Stimulated activated naive CD8-positive, alpha-beta T cell treated with anti-CD3 and anti-CD28 coated beads, Interleukin-15, Interleukin-2, amounts not matched to agents 100 ng/mL and 50 ng/mL, for 24 hours (primary cell): Measurements from ENCODE around the gene GAS5.
"Not testable (repeated sequence)": the region's sequence is repeated elsewhere in the genome, so short reads cannot be mapped to it uniquely, and the experiment has no call there.

ENCODE experiments used
- H3K27ac Mint-ChIP-seq: one replicate; pipeline ENCODE4 v1.8.0; 2021; ENCODE audit warnings: mild to moderate bottlenecking, mixed read lengths
- H3K27me3 Mint-ChIP-seq: one replicate; pipeline ENCODE4 v1.8.0; 2021; ENCODE audit warnings: mixed read lengths
- H3K36me3 Mint-ChIP-seq: one replicate; pipeline ENCODE4 v1.8.0; 2021; ENCODE audit warnings: low read depth, mixed read lengths
- H3K4me1 Mint-ChIP-seq: one replicate; pipeline ENCODE4 v1.8.0; 2021; ENCODE audit warnings: low read depth, mixed read lengths
- H3K4me3 Mint-ChIP-seq: one replicate; pipeline ENCODE4 v1.8.0; 2021; ENCODE audit warnings: mild to moderate bottlenecking, mixed read lengths
- H3K9me3 Mint-ChIP-seq: one replicate; pipeline ENCODE4 v1.8.0; 2021; ENCODE audit warnings: mixed read lengths

GAS5 gene

DNA sequence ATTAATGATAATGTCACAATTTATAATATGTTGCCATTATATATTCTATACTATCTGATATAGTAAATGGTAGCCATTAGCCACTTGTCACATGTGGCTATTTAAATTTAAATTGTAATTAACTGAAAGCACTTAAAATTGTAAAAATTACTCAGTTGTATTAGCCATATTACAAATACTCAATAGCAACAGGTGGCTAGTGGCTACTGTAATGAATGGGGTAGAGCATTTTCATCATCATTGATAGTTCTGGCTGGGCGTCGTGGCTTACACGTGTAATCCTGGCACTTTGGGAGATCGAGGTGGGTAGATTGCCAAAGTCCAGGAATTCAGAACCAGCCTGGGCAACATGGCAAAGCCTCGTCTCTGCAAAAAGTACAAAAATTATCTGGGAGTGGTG, 16.9 kb upstream of the GAS5 start:
- no peaks in the 10 kb centered on the region for H3K27me3 Mint-ChIP-seq
- H3K36me3 Mint-ChIP-seq, result peaks cover 41% of the 10 kb centered on the region
- no peaks in the 10 kb centered on the region for H3K9me3 Mint-ChIP-seq
- peaks cover 18% of the 10 kb centered on the region for H3K4me1 Mint-ChIP-seq
- no peak overlapping the region for H3K4me3 Mint-ChIP-seq
- no peak overlapping the region for H3K27ac Mint-ChIP-seq

DNA sequence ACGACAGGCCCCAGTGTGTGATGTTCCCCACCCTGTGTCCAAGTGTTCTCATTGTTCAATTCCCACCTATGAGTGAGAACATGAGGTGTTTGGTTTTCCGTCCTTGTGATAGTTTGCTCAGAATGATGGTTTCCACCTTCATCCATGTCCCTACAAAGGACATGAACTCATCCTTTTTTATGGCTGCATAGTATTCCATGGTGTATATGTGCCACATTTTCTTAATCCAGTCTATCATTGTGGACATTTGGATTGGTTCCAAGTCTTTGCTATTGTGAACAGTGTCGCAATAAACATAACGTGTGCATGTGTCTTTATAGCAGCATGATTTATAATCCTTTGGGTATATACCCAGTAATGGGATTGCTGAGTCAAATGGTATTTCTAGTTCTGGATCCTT, 13.3 kb upstream of the GAS5 start:
- not testable (repeated sequence) for H3K9me3 Mint-ChIP-seq, H3K4me1 Mint-ChIP-seq, H3K27me3 Mint-ChIP-seq, H3K4me3 Mint-ChIP-seq, H3K27ac Mint-ChIP-seq
- H3K36me3 Mint-ChIP-seq, result peaks cover 38% of the 10 kb centered on the region

DNA sequence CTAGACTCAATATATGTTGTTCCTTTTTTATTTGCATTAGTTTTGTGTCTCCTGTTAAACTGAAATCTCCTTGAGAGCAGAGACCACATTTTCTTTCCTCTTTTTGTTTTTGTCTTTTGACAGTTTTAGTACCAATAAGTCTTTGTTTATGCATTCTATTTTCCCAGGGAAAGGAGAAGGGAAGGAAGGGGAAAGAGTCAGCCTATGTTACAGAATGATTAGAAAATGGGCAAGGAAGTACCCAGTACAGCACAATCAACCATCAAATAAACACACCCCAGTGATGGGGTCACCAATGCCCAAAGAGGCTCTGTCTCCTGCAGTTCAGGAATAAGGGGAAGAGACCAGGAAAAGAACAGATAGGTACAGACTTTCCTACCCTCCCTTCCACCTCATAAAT, 10.5 kb upstream of the GAS5 start:
- Mint-ChIP-seq H3K27ac (no peak overlapping the region), H3K4me1 (no peaks in the 10 kb centered on the region), H3K36me3 (peaks cover 44% of the 10 kb centered on the region)

DNA sequence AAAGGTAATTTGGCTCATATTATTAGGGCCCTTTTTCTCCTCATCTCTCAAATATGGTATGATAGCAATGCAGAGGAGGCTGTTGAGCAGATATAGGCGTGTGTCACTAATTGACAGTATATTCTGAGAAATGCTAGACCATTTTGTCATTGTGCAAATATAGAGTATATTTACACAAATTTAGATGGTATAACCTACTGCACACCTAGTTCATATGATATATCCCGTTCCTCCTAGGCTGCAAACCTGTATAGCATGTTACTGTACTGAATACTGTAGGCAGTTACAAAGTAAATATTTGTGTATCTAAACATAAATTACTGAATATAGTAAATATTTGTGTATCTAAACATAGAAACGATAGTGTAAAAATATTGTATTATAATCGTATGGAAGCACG, 8.9 kb upstream of the GAS5 start:
- no peak overlapping the region for H3K4me3 Mint-ChIP-seq
- no peaks in the 10 kb centered on the region for H3K9me3 Mint-ChIP-seq
- no peak overlapping the region for H3K27ac Mint-ChIP-seq
- peaks cover 4% of the 10 kb centered on the region for H3K4me1 Mint-ChIP-seq
- H3K36me3 Mint-ChIP-seq, result peaks cover 54% of the 10 kb centered on the region
- H3K27me3 Mint-ChIP-seq, result no peaks in the 10 kb centered on the region

More for the DNA sequence above, 10.5 kb upstream of the GAS5 start:
- Mint-ChIP-seq H3K9me3 (no peaks in the 10 kb centered on the region), H3K4me3 (no peak overlapping the region), H3K27me3 (no peaks in the 10 kb centered on the region)

DNA sequence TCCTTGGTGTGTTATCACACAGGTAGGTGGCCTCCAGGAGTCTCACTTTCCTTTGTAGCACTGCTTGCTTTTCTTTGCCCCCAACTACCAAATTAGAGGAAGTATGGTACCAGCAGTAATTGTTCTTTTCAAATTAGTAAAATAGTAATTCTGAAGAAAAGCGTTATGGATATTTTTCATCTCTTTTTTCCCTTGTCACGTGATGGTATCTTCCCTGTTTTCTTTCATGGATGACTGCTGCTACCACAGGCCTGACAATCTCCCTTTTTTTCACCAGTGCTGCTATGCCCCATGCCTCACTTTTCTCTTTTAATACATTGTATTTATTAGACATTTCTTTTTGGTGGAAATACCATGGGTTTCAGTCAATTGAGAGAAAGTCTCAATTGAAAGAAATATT, 3.7 kb upstream of the GAS5 start:
- Mint-ChIP-seq H3K36me3 (peaks cover 50% of the 10 kb centered on the region), H3K27me3 (peaks cover 4% of the 10 kb centered on the region), H3K4me3 (no peak overlapping the region), H3K4me1 (peaks cover 47% of the 10 kb centered on the region), H3K27ac (peak overlapping the region; percentile 5), H3K9me3 (no peaks in the 10 kb centered on the region)

DNA sequence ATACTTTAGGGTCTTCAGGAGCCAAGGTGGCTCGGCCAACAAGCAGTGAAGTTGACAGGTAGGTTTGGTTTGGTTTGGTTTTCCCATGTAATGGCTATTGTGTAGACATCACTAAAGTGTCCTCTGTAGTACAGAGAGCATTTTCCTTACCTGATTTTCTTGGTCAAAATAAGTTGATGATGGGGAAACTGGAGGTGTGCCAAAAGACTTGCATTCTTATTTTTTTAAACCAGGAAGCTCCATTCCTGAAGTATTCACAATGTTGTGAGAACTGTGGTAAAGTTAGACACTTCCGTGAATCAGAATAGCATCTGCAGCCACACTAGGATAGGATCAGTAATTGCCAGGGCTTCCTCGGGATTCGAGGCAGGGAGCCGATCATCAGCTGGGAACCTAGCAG, 3.3 kb upstream of the GAS5 start:
- Mint-ChIP-seq H3K27ac (peak overlapping the region; percentile 65), H3K4me3 (peak overlapping the region; percentile 99), H3K36me3 (peaks cover 52% of the 10 kb centered on the region), H3K9me3 (no peaks in the 10 kb centered on the region), H3K4me1 (peaks cover 51% of the 10 kb centered on the region), H3K27me3 (peaks cover 5% of the 10 kb centered on the region)

DNA sequence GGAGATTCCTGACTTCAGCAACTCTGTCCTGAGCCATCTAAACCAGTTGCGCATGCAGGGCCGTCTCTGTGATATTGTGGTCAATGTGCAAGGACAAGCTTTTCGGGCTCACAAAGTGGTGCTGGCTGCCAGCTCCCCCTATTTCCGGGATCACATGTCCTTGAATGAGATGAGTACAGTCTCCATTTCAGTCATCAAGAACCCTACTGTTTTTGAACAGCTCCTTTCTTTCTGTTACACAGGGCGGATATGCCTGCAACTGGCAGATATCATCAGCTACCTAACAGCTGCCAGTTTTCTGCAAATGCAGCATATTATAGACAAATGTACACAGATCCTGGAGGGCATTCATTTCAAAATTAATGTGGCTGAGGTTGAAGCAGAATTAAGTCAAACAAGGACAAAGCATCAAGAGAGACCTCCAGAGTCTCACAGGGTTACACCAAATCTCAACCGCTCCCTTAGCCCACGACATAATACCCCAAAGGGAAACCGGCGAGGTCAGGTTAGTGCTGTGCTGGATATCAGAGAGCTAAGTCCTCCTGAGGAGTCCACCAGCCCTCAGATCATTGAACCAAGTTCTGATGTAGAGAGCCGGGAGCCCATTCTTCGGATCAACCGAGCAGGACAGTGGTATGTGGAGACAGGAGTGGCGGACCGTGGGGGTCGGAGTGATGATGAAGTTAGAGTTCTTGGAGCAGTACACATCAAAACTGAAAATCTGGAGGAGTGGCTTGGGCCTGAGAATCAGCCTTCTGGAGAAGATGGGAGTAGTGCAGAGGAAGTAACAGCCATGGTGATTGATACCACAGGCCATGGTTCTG, 2.7 kb upstream of the GAS5 start:
- H3K4me3 Mint-ChIP-seq, result peak overlapping the region; percentile 99
- H3K9me3 Mint-ChIP-seq, result no peaks in the 10 kb centered on the region
- peaks cover 5% of the 10 kb centered on the region for H3K27me3 Mint-ChIP-seq
- H3K4me1 Mint-ChIP-seq, result peaks cover 57% of the 10 kb centered on the region
- H3K36me3 Mint-ChIP-seq, result peaks cover 52% of the 10 kb centered on the region
- H3K27ac Mint-ChIP-seq, result peak overlapping the region; percentile 65

DNA sequence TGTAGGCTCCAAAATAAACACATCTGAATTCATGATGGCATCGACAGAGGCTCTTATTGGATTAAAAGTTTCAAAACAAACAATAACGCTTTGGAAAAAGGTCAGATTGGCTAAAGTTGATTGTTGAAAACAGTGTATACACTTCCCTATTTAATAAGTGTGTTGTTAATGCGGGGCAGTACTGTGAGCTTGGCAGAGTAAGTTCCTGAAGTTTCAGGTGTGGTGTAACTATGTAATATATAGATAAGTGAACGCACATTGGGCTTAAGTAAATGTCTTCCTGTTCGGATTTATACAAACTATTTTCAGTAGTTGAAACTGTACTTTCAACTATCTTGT, 1.2 kb upstream of the GAS5 start:
- H3K27me3 Mint-ChIP-seq, result peaks cover 5% of the 10 kb centered on the region
- no peaks in the 10 kb centered on the region for H3K9me3 Mint-ChIP-seq
- peaks cover 70% of the 10 kb centered on the region for H3K4me1 Mint-ChIP-seq
- H3K36me3 Mint-ChIP-seq, result peaks cover 65% of the 10 kb centered on the region
- peak overlapping the region; percentile 99 for H3K4me3 Mint-ChIP-seq
- H3K27ac Mint-ChIP-seq, result peak overlapping the region; percentile 89

DNA sequence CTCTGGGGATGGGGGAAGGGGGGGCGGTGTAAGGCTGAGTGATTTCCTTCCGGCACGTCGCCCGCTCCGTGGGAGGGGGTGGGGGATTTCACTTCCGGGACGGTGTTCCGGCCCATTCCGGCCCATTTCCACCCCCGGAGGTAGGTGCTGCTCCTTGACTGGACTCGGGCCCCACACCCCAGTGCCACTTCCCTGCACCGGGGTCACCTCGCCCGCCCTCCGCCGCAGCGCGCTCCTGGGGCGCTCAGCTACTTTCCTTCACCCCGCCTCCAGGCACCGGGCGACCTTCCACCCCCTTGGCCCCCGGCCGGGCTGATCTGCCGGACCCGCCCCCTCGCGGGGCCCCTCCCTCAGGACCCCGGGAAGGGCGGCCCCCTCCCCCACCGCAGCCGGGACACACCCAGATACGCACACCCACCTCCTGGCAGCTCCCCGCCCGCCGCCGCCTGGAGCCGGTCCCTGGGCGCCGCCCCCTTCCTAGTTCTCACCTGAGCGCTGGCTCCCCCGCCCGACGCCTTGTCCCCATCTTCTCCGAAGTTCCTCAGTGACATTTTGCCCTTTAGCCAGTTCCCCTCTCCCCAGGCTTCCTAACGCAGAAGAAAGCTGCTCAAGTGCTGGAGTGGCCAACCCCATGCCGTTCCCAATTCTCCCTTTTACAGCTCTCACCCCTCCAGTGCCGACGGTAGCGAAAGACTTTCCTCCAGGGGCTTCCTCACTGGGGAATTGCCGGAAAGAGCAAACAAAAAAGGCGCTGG, 654 bp upstream of the GAS5 start, which contains the start of gene ZBTB37:
ZBTB37 (plus strand) TSS at position 115 of the 755 bp plus-strand sequence. CDS start 1,846 bp downstream, outside the sequence.
- Mint-ChIP-seq H3K4me3 (peak within 1 kb of the TSS; percentile 99), H3K4me1 (peaks cover 75% of the 10 kb centered on the region), H3K36me3 (peaks cover 67% of the 10 kb centered on the region), H3K9me3 (no peaks in the 10 kb centered on the region), H3K27me3 (peaks cover 5% of the 10 kb centered on the region), H3K27ac (peak within 1 kb of the TSS; percentile 99)

DNA sequence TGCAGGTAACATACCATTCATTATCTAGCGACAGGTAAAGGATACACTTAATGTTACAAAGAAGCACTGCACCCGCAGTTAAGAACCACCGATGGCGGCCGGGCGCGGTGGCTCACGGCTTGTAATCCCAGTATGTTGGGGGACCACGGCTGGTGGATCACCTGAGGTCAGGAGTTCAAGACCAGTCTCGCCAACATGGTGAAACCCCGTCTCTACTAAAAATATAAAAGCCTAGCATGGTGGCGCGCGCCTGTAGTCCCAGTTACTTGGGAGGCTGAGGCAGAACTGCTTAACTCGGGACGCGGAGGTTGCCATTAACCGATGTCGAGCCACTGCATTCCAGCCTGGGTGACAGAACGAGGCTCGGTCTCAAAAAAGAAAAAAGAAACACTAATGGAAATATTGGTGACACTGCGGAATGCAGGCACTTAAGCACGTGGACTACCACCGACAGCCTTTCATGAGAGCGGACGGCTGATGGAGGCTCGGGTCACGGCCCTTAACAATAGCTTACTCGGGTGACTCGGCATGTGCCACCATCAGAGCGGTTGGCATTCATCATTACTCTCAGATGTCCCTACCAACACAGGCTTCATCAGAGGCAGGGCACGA, 542 bp downstream of the GAS5 start:
- Mint-ChIP-seq H3K9me3 (no peaks in the 10 kb centered on the region), H3K36me3 (peaks cover 66% of the 10 kb centered on the region), H3K4me1 (peaks cover 79% of the 10 kb centered on the region), H3K4me3 (peak overlapping the region; percentile 99), H3K27me3 (peaks cover 5% of the 10 kb centered on the region), H3K27ac (peak overlapping the region; percentile 99)

DNA sequence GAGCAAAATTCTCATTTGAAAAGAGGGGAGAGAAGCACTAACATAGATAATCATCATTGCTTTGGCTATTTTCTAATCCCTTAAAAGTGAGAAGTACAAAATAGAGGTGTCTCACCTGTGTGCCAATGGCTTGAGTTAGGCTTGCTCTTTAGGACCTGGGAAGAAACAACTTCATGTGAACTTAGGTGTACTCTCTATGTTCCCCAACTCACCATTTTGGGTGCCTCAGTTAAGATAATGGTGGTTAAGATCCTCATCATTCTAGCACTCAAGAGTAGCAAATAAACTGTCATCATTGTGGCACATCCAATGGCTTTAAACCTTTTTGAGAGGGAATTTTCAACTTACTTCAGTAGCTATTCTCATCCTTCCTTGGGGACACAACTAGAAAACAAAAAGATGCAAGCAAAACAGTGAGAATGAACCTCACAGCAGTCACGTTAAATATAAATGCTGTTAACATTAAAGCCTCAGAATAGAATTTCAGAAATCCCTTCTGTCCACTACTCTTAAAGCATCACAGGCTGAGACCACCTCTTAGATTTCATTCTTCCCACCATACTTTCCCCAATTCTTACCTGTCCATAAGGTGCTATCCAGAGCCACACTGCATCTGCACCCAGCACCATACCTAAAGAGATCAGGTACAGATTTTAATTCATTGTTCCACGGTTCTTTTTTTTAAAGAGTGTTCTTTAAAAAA, 1.2 kb downstream of the GAS5 start:
- Mint-ChIP-seq H3K36me3 (peaks cover 69% of the 10 kb centered on the region), H3K9me3 (no peaks in the 10 kb centered on the region), H3K27me3 (peaks cover 5% of the 10 kb centered on the region), H3K4me1 (peaks cover 80% of the 10 kb centered on the region), H3K27ac (peak overlapping the region; percentile 99), H3K4me3 (peak overlapping the region; percentile 99)

DNA sequence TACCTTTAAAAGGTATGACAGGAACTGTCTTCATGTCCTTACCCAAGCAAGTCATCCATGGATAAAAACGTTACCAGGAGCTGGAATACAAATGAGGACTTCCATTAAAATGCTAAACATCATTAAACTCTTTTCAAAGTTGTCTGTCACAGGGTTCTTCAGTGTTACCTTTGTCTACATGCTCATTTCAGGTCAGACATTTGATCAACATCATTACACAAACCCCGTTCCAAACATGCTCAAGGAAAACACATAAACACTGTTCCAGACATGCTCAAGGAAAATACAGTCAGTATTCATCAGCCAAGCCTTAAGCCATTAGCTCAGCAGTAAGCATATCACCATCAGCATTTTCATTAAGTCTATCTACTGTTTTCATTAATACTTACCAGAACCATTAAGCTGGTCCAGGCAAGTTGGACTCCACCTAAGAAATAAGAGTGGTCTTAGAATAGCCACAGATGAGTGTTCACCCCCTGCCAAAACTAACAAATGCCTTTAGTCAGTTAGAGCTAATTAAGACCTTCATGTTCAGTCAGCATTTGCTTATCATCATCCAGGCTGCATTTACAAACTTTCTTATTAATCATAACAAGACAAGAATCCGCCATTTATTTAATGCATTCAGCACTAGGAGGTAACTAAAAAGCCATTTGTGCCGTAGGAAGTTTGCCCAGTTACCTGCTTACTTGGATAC, 2.2 kb downstream of the GAS5 start:
- H3K4me1 Mint-ChIP-seq, result peaks cover 70% of the 10 kb centered on the region
- peaks cover 65% of the 10 kb centered on the region for H3K36me3 Mint-ChIP-seq
- no peaks in the 10 kb centered on the region for H3K9me3 Mint-ChIP-seq
- peak overlapping the region; percentile 99 for H3K27ac Mint-ChIP-seq
- peak overlapping the region; percentile 99 for H3K4me3 Mint-ChIP-seq
- peaks cover 5% of the 10 kb centered on the region for H3K27me3 Mint-ChIP-seq

DNA sequence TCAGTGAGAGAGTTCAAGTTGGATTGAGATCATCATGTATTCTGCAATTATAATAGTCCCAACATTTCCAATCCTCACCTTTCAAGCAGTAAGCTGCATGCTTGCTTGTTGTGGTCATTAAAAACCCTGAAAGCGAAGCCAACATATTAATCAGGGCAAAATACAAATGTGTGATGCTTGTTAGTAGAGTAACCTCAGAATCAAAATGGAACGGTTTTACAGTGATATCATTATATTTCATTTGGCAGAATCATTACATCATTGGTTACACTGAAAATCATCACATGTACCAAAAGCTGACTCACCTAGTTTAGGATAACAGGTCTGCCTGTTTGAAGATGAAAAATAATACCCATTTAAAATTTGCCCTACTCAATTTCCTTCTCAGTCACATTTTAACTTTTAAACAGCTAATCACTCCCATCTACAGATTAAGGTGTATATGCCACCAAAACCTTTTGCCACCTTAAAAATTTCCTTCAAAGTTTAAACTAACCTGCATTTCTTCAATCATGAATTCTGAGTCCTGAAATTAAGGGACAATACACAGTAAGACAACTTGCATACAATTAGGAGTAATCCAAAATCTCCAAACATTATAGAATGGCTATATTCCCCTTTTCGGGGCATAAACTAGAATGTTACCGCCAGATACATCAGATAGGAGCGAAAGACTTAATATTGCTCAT, 3.5 kb downstream of the GAS5 start:
- Mint-ChIP-seq H3K9me3 (no peaks in the 10 kb centered on the region), H3K27ac (peak overlapping the region; percentile 99), H3K27me3 (peaks cover 5% of the 10 kb centered on the region), H3K36me3 (peaks cover 68% of the 10 kb centered on the region), H3K4me3 (peak overlapping the region; percentile 99), H3K4me1 (peaks cover 57% of the 10 kb centered on the region)
